ENCODE measurements around the gene TWIST2.

The TWIST2 gene

DNA sequence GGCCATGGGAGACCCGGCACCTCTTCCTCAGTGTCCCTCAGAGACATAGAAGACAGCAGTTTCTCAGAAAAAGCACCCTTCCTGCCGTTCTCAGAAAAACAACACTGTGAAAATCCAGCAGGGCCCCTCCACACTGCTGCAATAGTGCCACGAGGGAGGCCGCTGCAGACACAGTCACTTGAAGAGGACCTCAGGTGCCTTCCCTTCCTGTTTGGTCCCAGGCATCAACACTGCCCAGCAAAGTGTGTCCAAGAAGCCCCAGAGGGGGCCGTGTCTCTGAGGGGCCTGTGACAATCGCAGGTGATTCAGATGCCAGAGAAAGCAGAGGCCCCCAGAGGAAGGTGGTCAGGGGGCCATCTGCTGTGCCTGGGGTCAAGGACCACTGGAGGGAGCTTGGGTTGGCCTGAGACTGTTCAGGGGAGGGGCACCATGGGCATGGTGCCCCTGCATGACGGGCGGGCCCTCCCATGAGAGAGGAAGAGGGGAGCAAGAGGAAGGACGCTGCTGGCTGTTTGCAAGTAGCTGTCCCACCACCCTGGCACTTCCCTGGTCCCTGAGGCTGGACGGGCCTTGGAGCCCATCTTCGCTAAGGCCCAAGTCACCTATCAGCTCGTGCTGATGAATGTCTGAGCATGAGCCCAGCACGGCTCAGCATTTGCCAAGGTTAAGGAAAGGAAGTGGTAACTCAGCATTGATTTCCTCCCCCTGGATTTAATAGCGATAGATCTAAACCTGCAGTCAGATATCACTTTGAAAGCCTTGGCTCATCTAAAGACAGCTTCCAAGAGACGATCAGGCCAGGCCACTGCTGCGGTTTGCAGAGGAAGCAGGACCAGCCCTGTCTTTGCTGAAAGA lies 9.1 kb downstream of the TWIST2 start:
- no peak for DNase-seq

DNA sequence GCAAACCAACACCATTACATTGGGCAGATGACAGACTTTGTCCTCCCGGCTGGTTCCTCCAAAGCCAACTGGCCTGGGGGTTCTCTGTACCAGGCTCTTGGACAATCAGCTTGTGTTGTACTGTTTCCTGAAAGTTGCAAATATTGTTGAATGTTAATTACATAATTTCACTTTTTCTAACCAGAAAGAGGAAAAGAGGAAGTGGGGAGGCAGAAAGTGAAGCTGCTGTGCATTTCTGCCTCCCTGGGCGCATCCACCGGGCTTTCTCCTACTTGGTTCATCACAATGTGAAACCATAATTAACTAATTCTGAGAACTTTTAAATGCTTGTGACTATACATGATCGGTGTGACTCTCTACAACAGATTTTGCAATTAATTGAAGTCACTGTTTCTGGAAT lies 10.1 kb downstream of the TWIST2 start:
- no peak for DNase-seq

- no peak for DNase-seq
Measured at GRCh38 chr2:238859636-238860347, 11.9 kb downstream of the TWIST2 start.

DNA sequence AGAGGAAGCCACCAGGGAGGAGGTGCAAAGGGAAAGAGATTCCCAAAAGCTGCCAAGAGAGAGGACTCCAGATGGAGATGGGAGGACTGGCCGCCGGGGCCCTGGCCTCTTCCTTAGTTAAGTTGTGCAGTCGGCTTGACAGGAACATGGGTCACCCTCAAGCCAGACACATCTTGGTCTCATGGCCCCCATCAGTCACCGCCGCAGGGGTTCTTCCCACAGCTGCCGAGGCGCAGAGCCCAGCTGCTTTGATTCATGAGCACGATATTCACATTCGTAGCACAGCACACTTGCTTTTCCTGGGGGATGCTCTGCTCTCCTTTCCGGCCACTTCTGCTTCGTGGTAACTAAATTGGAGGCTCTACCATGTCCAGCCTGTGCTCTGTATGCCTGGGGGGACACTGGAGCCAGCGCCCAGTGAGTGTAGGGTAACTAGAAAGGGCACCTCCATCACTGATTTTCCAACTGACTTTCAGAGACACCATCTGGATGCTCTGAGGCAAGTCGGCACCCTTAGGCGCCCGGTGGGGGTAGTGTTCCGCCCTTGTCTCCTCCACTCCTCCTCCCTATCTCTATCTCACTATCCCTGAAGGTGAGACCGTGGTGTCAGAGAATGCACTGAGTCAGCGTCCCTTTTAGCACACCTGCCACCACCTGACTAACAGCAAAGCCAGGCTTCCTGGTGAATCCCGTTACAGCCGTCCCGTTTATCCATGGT lies 13.3 kb downstream of the TWIST2 start:
- no peak for DNase-seq

GRCh38 chr2:238861766-238862315 lies 14.0 kb downstream of the TWIST2 start:
- DNase-seq, result no peak

DNA sequence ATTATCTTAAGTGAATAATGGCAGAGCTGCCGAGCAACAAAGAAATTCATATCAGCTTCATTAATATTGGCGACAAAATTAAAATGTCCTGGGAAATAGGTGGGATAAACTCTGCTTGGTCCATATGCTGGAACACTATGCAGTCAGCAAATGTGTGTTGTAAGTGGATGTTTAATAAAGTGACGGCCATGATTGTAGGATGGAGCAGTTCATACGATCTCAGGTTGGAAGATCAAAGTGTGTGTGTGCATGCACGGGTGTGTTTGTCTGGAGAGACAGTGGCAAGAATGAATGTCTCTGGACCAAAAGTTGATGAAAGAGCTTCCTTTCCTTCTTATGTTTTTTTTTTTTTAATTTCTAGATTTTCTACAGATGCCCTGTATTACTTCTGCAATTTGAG lies 14.8 kb downstream of the TWIST2 start:
- no peak for DNase-seq

DNA sequence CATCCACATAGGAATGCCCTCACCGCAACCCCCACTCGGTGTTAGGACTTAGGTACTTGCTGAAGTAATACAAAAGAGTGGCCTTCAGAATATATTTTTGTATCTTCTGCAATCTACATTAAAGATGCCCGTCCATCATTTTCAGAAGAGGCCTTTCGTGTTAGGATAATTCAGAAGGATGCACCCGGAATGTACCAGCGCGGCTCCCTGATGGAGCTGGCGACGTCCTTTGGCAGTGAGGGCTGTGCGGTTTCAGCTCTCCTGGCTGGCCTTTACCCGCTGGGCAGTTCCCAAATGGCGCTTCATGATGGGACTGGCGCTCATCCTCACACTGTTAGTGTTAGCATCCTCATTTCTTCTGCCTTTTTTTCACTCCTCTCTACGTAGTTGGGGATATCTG lies 15.3 kb downstream of the TWIST2 start:
- no peak for DNase-seq

DNA sequence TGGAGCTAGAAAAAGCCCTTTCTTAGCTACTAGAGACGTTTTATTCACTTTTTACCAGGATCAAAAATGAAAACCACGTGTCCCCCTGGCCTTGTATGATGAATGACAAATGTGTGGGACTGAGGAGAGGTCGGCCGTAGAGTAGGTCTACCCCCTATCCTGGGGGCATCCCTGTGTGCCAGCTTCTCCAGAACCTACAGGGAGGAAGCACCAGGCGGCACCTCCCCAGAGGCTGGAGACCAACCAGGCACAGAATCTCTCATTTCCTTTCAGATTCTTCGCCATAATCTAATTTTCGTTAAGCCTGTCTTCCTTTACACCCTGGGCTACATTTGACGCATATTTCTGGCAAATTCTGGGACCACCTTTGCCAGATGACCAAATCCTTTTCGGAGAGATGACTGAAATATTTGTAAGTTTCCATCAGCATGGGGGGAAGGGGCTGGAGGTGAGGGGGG lies 15.9 kb downstream of the TWIST2 start:
- no peak for DNase-seq

DNA sequence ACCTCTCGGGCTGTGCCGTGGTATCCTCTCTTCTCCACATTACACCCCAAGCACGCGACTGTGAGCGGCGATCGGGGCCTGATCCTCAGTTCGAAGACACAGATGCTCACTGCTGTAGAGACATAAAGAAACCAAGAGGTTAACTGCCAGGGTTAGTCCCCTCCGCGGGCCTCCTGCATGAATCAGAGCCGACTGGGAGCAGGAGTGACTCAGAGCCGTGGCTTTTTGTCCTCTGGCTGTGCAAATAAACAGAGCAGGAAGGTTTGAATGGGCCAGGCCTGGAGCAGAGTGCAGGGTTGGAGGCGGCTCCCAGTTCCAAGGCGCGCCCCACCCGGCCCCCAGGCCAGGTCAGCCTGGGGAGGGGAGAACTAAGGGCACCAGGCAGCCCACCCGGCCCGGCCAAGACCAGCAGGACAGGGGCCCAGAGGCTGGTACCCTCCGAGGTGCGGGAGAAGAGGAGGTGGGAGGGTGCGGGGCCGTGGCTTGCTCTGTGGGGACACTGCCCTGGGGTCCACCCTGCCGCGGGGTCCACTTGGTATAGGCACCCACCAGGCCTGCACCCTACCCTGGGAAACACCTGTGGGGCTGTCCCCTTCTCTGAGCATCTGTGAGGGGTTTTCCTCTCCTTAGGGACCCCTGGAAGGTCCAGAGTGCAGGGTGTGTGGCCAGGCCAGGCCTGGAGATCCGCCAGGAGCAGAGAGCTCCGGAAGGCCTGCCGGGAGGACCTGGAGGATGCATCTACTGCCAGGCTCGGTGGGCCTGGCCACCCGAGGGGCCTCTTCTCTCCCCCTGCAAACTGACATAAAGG lies 16.5 kb downstream of the TWIST2 start:
- no peak for DNase-seq

- no peak for DNase-seq
Measured at GRCh38 chr2:238865015-238865719, 17.3 kb downstream of the TWIST2 start.

DNA sequence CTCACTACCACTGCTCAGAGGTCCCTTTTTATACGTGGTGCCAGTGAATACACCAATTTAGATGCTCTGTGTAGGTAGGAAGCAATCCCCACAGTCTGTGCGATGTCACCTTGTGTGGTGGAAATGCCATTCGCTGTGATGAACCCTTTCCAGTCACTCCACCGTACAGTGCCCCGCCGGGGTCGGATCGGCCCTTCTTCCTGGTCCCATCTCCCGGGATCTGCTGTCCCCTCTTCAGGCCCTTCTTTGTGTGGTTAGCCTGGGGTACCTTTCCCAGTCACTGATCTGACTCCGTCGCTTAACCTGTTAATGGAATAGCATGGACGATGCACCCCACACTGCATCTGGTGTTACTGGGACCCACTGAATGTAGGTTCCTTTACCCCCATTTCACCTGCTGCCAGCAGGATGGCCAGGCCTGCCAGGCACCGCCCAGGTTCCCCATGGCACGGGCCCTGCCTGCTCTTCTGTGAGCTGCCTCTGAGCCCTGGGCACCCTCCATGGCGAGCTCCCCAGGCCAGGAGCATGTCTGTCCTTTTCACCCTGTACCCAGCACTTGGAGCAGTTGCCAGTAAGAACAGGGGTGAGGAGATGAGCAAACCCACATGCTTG lies 18.0 kb downstream of the TWIST2 start:
- no peak for DNase-seq

- DNase-seq, result no peak
Measured at GRCh38 chr2:238866656-238867277, 18.9 kb downstream of the TWIST2 start.

DNA sequence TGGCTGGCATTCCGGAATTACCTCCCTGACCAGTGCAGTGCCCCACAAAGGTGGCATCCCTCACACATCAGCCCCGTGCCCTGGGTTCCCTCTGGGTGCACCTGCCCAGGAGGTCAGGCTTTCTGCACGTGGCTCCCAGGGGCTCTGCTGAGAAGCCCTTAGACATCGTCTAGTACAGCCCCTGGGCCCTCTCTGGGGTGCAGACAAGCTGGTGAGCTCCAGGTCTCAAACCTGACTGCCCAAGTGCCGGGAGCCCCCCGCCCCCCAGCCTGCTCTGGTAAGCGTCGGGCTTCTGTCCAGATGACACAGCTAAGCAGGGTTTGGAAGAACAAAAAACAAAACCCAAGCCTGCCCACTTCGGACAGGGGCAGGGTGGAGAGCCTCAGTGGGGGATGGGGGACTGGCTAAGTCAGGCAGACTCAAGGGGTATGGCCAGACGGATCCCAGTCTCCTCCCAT lies 20.2 kb downstream of the TWIST2 start:
- DNase-seq, result no peak

GRCh38 chr2:238868616-238869292 lies 20.9 kb downstream of the TWIST2 start:
- DNase-seq, result no peak

DNA sequence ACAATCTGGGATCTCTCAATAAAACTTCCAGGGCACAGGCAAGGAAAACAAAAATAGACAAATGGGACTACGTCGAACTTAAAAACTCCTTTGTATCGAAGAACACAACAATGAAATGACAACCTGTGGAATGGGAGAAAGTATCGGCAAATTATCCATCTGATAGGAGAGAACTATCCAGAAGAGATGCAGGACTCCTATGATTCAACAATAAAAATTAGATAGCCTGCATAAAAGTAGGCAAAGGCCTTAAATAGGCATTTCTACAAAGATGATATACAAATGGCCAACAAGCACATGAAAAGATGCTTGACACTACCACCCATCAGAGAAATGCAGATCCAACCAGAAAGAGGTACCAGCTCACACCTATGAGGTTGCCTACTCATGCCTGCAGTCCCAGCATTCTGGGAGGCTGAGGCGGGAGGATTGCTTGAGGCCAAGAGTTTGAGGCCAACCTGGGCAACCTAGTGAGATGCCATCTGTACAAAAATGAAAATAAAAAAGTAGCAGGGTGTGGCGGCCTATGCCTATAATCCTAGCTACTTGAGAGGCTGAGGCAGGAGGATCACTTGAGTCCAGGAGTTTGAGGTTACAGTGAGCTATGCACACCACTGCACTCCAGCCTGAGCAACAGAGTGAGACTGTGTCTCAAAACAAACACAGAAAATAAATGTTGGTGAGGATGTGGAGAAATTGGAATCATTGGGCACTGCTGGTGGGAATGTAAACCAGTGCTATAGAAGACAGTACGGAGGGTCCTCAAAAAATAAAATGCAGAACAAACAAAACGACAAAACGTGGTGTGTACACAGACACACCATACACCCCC lies 21.6 kb downstream of the TWIST2 start:
- DNase-seq, result no peak

DNA sequence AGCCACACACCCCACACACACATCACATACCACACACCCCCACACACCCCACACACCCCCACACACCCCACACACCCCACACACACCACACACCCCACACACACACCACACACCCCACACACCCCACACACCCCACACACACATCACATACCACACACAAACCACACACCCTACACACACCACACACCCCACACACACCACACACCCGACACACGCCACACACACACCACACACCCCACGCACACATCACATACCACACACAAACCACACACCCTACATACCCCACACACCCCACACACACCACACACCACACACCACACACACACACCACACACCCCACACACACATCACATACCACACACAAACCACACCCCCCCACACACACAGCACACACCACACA lies 22.4 kb downstream of the TWIST2 start:
- no peak for DNase-seq

DNA sequence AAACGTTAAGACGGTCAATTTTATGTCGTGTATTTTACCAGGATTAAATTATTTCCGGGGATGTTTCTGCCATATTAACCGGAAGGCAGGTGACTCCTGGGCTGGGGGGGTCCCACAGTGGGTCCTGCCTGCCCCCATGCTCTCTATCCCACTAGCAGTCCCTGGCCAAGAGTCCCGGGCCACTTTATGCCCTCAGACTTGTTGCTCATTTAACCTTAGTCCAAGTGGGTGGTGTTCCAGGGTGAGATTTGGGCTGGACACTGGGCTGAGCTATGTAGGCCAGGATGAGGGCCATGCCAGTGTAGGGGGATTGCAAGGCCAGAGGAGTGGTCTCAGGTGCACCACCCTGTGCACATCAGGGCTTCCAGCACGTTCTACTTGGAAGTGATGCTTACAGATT lies 24.1 kb downstream of the TWIST2 start:
- DNase-seq, result no peak

GRCh38 chr2:238872628-238873380 lies 24.9 kb downstream of the TWIST2 start:
- DNase-seq, result no peak

Measured in T-helper 2 cell (primary cell).